ENCODE results near the gene RPL41.

DNA sequence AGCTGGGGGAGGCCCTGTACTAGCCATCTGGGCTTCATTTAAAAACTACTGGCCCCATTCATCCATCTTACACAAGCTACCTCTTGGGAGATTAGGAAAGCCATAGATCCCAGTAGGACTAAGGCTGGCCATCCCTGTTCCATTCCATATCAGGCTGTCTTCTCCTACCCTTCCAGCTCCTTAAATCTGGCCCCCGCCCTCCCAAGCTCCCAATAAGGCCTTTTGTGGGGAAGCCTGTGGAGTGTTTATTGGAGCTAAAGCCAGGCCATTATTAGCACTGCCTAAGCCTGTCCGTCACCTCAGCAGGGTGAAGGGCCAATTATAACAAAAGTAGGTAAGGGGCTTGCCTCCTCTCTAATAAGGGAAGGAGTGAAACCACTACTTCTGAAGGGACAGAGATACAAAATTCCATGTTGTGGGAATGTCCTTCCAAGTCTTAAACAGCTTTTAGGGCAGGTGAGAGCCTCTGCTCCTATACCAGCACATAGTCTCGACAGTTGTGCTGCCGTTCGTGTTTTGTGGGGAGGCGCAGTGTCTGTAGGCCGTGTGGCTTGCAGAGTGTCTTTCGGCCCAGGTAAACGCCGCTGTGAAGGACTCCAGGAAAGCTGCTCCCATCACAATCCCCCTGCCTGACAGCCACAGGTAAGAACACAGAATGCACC is 45.4 kb downstream of the RPL41 start:
- TF ChIP-seq POLR2AphosphoS5 (IDR thresholded peaks at IDR 0.05; ENCODE audit: low read depth, low read length): no peak; the same call in 1 of the 2 replicates
- TF ChIP-seq POLR2A (IDR thresholded peaks at IDR 0.05; ENCODE audit: low read depth, low read length): no peak; the same call in 1 of the 2 replicates
- no peak for TF ChIP-seq TAF1 (IDR thresholded peaks at IDR 0.05; ENCODE audit: low read depth, low read length)
- TF ChIP-seq PAX5 (IDR thresholded peaks at IDR 0.05; ENCODE audit: insufficient read depth, low read length, severe bottlenecking): no peak
- no peak for TF ChIP-seq SPI1 (IDR thresholded peaks at IDR 0.05; ENCODE audit: low read depth, low read length)
